ENCODE results near the gene CCDC69. TPM values are rescaled to one million over a fixed set of nuclear protein-coding genes. Genes with fewer than 3 reads are reported as not detected.
"Not testable (repeated sequence)": the region's sequence is repeated elsewhere in the genome, so short reads cannot be mapped to it uniquely, and the experiment has no call there.

Gene CCDC69
- total RNA-seq, 1 experiment from 2014 or later, result 0.39 TPM

- H3K9me3 ChIP-seq (replicated peaks), result no peaks in the 10 kb centered on the region
- H3K27me3 ChIP-seq (replicated peaks), result no peaks in the 10 kb centered on the region
- peak in 1 of 2 experiments; percentile 43 for DNase-seq (ENCODE audit: low read depth in 1 of 2, low spot score in 2 of 2)
- H3K36me3 ChIP-seq, result no peaks in the 10 kb centered on the region
- H3K4me1 ChIP-seq (replicated peaks), result no peaks in the 10 kb centered on the region
- H3K4me3 ChIP-seq, result no peak overlapping the region
- no peak overlapping the region for H3K27ac ChIP-seq
Observed at GRCh38 chr5:151205411-151205810, 18.5 kb downstream of the CCDC69 start.

GRCh38 chr5:151204051-151204450, 19.8 kb downstream of the CCDC69 start:
- H3K27ac ChIP-seq, result no peak overlapping the region
- DNase-seq (ENCODE audit: low read depth in 1 of 2, low spot score in 2 of 2), result peak in 1 of 2 experiments; percentile 16
- H3K4me3 ChIP-seq, result no peak overlapping the region
- H3K36me3 ChIP-seq, result no peaks in the 10 kb centered on the region
- H3K27me3 ChIP-seq (replicated peaks), result no peaks in the 10 kb centered on the region
- no peaks in the 10 kb centered on the region for H3K4me1 ChIP-seq (replicated peaks)
- H3K9me3 ChIP-seq (replicated peaks), result no peaks in the 10 kb centered on the region

- H3K27me3 ChIP-seq (replicated peaks), result no peaks in the 10 kb centered on the region
- H3K4me1 ChIP-seq (replicated peaks), result no peaks in the 10 kb centered on the region
- no peak overlapping the region for H3K4me3 ChIP-seq
- peak in 1 of 2 experiments; percentile 47 for DNase-seq (ENCODE audit: low read depth in 1 of 2, low spot score in 2 of 2)
- no peak overlapping the region for H3K27ac ChIP-seq
- no peaks in the 10 kb centered on the region for H3K9me3 ChIP-seq (replicated peaks)
- no peaks in the 10 kb centered on the region for H3K36me3 ChIP-seq
Observed at GRCh38 chr5:151202381-151203139, 21.3 kb downstream of the CCDC69 start.

GRCh38 chr5:151200913-151201595, 22.8 kb downstream of the CCDC69 start:
- H3K4me1 ChIP-seq (replicated peaks), result no peaks in the 10 kb centered on the region
- no peak overlapping the region for H3K4me3 ChIP-seq
- no peaks in the 10 kb centered on the region for H3K36me3 ChIP-seq

GRCh38 chr5:151199581-151200185, 24.2 kb downstream of the CCDC69 start:
- 0 out of 2 replicates have a peak, but pooled peaks cover 3% of the 10 kb centered on the region for H3K9me3 ChIP-seq (replicated peaks)
- H3K4me1 ChIP-seq (replicated peaks), result no peaks in the 10 kb centered on the region
- no peak overlapping the region for H3K4me3 ChIP-seq
- H3K27me3 ChIP-seq (replicated peaks), result no peaks in the 10 kb centered on the region
- DNase-seq (ENCODE audit: low read depth in 1 of 2, low spot score in 2 of 2), result peak in 1 of 2 experiments; percentile 29
- no peak overlapping the region for H3K27ac ChIP-seq
- H3K36me3 ChIP-seq, result no peaks in the 10 kb centered on the region

More at GRCh38 chr5:151200913-151201595, 22.8 kb downstream of the CCDC69 start:
- Histone ChIP-seq H3K9me3 (replicated peaks) (0 out of 2 replicates have a peak, but pooled peaks cover 3% of the 10 kb centered on the region), H3K27me3 (replicated peaks) (no peaks in the 10 kb centered on the region), H3K27ac (no peak overlapping the region)
- DNase-seq (ENCODE audit: low read depth in 1 of 2, low spot score in 2 of 2), result peak in 1 of 2 experiments; percentile 15

GRCh38 chr5:151198861-151199260, 25.0 kb downstream of the CCDC69 start:
- H3K4me3 ChIP-seq, result no peak overlapping the region
- no peak overlapping the region for H3K27ac ChIP-seq
- 0 out of 2 replicates have a peak, but pooled peaks cover 3% of the 10 kb centered on the region for H3K9me3 ChIP-seq (replicated peaks)
- peak in 1 of 2 experiments; percentile 35 for DNase-seq (ENCODE audit: low read depth in 1 of 2, low spot score in 2 of 2)
- 0 out of 2 replicates have a peak, but pooled peaks cover 3% of the 10 kb centered on the region for H3K27me3 ChIP-seq (replicated peaks)
- no peaks in the 10 kb centered on the region for H3K36me3 ChIP-seq
- no peaks in the 10 kb centered on the region for H3K4me1 ChIP-seq (replicated peaks)

GRCh38 chr5:151197291-151197600, 26.6 kb downstream of the CCDC69 start:
- H3K27ac ChIP-seq; H3K27me3 ChIP-seq (replicated peaks); H3K4me3 ChIP-seq; H3K9me3 ChIP-seq (replicated peaks); H3K4me1 ChIP-seq (replicated peaks); H3K36me3 ChIP-seq: not testable (repeated sequence)
- peak in 1 of 2 experiments; percentile 20 for DNase-seq (ENCODE audit: low read depth in 1 of 2, low spot score in 2 of 2)

GRCh38 chr5:151196556-151197290, 27.2 kb downstream of the CCDC69 start:
- Histone ChIP-seq H3K4me3 (no peak overlapping the region), H3K27me3 (replicated peaks) (0 out of 2 replicates have a peak, but pooled peaks cover 4% of the 10 kb centered on the region), H3K27ac (no peak overlapping the region), H3K4me1 (replicated peaks) (no peaks in the 10 kb centered on the region), H3K36me3 (no peaks in the 10 kb centered on the region), H3K9me3 (replicated peaks) (0 out of 2 replicates have a peak, but pooled peaks cover 3% of the 10 kb centered on the region)
- peak in 1 of 2 experiments; percentile 22 for DNase-seq (ENCODE audit: low read depth in 1 of 2, low spot score in 2 of 2)

GRCh38 chr5:151195622-151196021, 28.3 kb downstream of the CCDC69 start:
- 0 out of 2 replicates have a peak, but pooled peaks cover 3% of the 10 kb centered on the region for H3K9me3 ChIP-seq (replicated peaks)
- no peak overlapping the region for H3K27ac ChIP-seq
- no peak overlapping the region for H3K4me3 ChIP-seq
- no peak for DNase-seq (ENCODE audit: low read depth in 1 of 2, low spot score in 2 of 2)
- H3K27me3 ChIP-seq (replicated peaks), result 0 out of 2 replicates have a peak, but pooled peaks cover 4% of the 10 kb centered on the region
- H3K4me1 ChIP-seq (replicated peaks), result no peaks in the 10 kb centered on the region
- H3K36me3 ChIP-seq, result no peaks in the 10 kb centered on the region

- no peaks in the 10 kb centered on the region for H3K36me3 ChIP-seq
- no peaks in the 10 kb centered on the region for H3K4me1 ChIP-seq (replicated peaks)
- no peak overlapping the region for H3K27ac ChIP-seq
- no peak overlapping the region for H3K4me3 ChIP-seq
- DNase-seq (ENCODE audit: low read depth in 1 of 2, low spot score in 2 of 2), result no peak
- 0 out of 2 replicates have a peak, but pooled peaks cover 4% of the 10 kb centered on the region for H3K27me3 ChIP-seq (replicated peaks)
- H3K9me3 ChIP-seq (replicated peaks), result peaks cover 7% of the 10 kb centered on the region; the same call in 1 of the 2 replicates
Observed at GRCh38 chr5:151192626-151193025, 31.3 kb downstream of the CCDC69 start.

GRCh38 chr5:151191661-151192060, 32.2 kb downstream of the CCDC69 start:
- DNase-seq (ENCODE audit: low read depth in 1 of 2, low spot score in 2 of 2), result peak in 1 of 2 experiments; percentile 13
- Histone ChIP-seq H3K4me1 (replicated peaks) (no peaks in the 10 kb centered on the region), H3K27me3 (replicated peaks) (0 out of 2 replicates have a peak, but pooled peaks cover 4% of the 10 kb centered on the region)

GRCh38 chr5:151189151-151189550, 34.7 kb downstream of the CCDC69 start:
- Histone ChIP-seq H3K4me1 (replicated peaks) (no peaks in the 10 kb centered on the region), H3K27ac (no peak overlapping the region), H3K36me3 (no peaks in the 10 kb centered on the region), H3K4me3 (no peak overlapping the region), H3K9me3 (replicated peaks) (peaks cover 4% of the 10 kb centered on the region; the same call in 1 of the 2 replicates), H3K27me3 (replicated peaks) (0 out of 2 replicates have a peak, but pooled peaks cover 4% of the 10 kb centered on the region)
- DNase-seq (ENCODE audit: low read depth in 1 of 2, low spot score in 2 of 2), result no peak

More at GRCh38 chr5:151191661-151192060, 32.2 kb downstream of the CCDC69 start:
- no peak overlapping the region for H3K27ac ChIP-seq
- H3K4me3 ChIP-seq, result no peak overlapping the region
- H3K36me3 ChIP-seq, result no peaks in the 10 kb centered on the region
- H3K9me3 ChIP-seq (replicated peaks), result peaks cover 4% of the 10 kb centered on the region; the same call in 1 of the 2 replicates

GRCh38 chr5:151186538-151186937, 37.4 kb downstream of the CCDC69 start:
- peak in 1 of 2 experiments; percentile 16 for DNase-seq (ENCODE audit: low read depth in 1 of 2, low spot score in 2 of 2)
- no peak overlapping the region for H3K27ac ChIP-seq
- no peaks in the 10 kb centered on the region for H3K4me1 ChIP-seq (replicated peaks)
- H3K27me3 ChIP-seq (replicated peaks), result no peaks in the 10 kb centered on the region
- H3K4me3 ChIP-seq, result no peak overlapping the region
- H3K9me3 ChIP-seq (replicated peaks), result peaks cover 4% of the 10 kb centered on the region; the same call in 1 of the 2 replicates
- H3K36me3 ChIP-seq, result no peaks in the 10 kb centered on the region

Measured in SJSA1 (cell line).